ENCODE results near the gene LRP4.
"Not testable (repeated sequence)": the region's sequence is repeated elsewhere in the genome, so short reads cannot be mapped to it uniquely, and the experiment has no call there.

LRP4 gene

DNA sequence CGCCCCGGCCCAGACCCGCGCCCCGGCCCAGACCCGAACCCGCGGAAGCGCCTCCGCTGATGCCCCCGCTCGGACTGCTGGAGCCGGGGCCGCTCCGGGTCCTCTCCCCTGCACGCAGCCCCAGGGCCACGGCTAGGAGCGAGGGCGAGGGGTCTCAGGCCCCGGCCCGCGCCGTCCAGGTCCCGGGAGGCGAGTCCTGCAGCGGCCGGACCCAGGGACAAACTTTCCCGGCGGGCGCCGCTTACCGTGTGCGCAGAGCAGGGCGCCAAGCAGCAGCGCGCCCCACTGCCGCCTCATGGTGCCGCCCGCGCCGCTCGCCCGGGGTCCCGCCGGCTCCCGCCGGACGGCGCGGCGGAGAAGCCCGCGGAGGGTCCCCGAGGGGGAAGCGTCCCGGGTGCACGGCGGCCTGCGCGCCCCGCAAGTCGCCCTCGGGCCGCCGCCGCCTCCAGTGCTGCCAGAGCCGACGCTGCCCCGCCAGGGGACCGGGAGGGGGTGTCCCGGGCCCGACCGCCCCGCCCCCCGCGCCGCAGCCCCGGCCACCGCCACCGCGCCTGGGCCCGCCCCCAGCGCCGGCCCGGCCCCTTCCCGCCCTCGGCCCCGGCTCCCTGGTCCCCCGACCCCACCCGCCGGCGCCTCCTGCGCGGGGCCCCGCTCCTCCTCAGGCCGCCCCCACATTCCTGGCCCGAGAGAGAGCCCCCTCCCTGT is at the start of gene LRP4:
LRP4 (minus strand) TSS at position 468 of the 705 bp plus-strand sequence; CDS start at position 297, 171 bp downstream.
- no peak for DNase-seq

GRCh38 chr11:46967962-46968361 is 49.6 kb upstream of the LRP4 start:
- DNase-seq: no peak

- no peak for DNase-seq
Observed at GRCh38 chr11:46966773-46967172, 48.4 kb upstream of the LRP4 start.

DNA sequence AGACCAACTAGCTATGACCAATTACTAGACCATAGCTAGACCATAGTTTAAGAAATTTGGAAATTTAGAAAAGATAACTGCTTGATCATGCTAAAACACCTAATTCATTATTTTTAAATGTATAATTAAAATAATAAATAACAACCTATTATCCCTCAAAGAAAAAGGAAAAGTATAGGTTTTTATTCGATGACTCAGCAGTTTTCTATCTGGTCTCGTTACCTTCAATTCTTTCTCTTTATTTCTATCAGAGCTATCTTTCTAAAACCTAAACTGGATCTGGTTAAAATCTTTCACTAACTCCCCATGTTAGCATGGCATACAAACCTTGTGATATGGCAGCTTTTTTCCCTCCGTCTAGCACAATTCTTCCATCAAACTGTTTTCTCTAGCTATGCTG is 45.5 kb upstream of the LRP4 start:
- no peak for DNase-seq

- DNase-seq: not testable (repeated sequence)
Observed at GRCh38 chr11:46961886-46962285, 43.5 kb upstream of the LRP4 start.

DNA sequence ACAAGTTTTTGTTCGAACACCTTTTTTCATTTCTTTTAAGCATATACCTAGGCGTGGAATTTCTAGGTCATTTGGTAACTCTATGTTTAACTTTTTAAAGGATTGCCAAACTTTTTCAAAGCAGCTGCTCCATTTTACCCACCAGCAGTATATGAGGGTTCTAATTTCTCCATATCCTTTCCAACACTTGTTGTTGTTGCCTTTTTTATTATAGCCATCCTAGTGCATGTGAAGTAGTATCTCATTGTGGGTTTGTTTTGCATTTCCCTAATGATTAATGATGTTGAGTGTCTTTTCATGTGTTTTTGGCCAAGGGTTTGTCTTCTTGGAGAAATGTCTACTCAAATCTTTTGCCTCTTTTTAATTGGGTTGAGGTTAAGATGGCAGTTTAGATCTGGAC is 42.7 kb upstream of the LRP4 start:
- DNase-seq: no peak

GRCh38 chr11:46958777-46959176 is 40.4 kb upstream of the LRP4 start:
- DNase-seq: no peak

DNA sequence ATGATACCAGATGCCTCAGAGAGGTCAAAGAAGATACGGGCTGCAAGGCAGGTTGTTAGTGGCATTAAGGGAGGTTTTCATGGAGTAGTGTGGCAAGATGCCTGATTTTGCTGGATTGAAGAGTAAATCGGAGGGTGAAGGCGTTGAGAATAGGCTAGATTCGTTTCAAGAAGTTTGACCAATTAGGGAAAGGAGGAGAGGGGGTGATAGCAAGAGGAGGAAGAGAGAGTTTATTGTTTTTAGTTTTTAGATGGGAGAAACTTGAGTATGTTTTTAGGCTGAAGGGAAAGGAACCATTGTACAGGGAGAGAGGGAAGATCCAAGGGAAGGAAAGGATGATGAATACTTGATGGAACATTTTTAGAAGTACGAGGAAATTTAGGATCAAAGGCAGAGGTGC is 34.7 kb upstream of the LRP4 start:
- no peak for DNase-seq

GRCh38 chr11:46952553-46952952 is 34.2 kb upstream of the LRP4 start:
- DNase-seq: no peak

GRCh38 chr11:46951864-46952263 is 33.5 kb upstream of the LRP4 start:
- no peak for DNase-seq

DNA sequence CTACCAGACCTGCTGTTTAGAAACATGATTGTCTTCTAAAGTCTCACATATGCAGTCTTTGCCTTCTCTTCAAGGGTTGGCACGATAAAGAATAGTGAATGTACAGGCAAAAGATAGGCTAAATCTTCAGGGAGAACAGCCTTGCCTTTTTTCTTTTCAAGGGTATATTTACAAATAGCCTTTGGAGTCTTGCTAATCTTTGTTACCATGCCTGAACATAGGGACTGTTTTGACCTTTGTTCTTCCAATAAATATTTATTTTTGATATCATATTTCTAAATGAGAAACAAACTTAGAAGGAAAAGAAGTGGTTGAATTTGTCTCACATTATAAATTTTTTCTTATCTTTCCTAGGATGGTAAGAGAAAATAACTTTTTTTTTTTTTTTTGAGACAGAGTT is 30.9 kb upstream of the LRP4 start:
- DNase-seq: no peak

GRCh38 chr11:46948378-46949131 is 30.2 kb upstream of the LRP4 start:
- peak; percentile 9 for DNase-seq

GRCh38 chr11:46947399-46948077 is 29.2 kb upstream of the LRP4 start:
- DNase-seq: no peak

DNA sequence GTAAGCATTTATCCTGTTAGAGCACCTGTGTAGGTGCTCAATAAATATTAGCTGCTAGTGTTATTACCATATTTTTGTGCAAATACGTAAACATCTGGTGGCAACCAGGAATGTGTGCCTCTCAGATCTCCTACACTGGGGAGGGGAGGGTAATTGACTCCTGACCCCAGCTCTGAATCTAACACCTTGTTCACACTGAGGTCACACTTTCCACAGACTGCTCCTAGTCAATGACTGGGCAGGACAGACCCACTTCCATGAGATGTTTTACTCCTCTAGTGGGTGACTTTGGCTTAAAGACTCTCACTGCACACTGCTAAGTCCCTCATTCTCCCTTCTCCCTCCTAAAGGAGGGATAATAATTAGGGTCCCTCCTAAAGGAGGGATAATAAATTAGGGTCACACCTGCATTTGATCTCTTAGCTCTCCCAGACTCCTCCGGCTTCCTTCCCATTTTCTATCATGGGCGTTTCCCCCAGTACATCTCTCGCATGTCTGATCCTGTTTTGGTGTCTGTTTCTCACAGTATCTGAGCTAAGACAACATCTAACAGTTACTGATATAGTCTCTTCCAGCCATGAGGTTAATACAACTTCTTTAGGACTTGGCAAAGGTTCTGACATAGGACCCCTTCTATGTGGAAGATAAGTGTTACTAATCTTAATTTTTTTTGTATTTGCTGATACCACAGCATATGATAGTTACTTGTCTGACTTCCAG is 26.2 kb upstream of the LRP4 start:
- no peak for DNase-seq

DNA sequence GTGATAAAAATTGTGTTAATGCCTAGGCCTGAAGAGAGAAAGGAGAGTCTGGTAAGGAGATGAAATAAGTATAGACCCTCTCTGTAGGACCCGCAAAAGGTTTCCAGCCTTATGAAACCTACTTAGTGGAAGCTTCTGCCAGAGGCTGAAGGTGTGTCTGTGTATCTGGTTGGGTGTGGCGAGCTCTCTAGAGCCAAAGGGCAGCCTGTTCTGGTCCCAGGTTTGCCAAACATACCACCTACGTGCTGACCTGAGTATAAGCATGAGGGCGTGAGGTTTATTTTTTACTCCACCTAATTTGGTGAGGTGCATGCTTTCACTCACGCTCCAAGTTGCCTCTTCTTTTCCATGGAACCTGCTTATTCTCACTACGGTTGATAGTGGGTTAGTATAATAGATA is 23.8 kb upstream of the LRP4 start:
- DNase-seq: no peak

DNA sequence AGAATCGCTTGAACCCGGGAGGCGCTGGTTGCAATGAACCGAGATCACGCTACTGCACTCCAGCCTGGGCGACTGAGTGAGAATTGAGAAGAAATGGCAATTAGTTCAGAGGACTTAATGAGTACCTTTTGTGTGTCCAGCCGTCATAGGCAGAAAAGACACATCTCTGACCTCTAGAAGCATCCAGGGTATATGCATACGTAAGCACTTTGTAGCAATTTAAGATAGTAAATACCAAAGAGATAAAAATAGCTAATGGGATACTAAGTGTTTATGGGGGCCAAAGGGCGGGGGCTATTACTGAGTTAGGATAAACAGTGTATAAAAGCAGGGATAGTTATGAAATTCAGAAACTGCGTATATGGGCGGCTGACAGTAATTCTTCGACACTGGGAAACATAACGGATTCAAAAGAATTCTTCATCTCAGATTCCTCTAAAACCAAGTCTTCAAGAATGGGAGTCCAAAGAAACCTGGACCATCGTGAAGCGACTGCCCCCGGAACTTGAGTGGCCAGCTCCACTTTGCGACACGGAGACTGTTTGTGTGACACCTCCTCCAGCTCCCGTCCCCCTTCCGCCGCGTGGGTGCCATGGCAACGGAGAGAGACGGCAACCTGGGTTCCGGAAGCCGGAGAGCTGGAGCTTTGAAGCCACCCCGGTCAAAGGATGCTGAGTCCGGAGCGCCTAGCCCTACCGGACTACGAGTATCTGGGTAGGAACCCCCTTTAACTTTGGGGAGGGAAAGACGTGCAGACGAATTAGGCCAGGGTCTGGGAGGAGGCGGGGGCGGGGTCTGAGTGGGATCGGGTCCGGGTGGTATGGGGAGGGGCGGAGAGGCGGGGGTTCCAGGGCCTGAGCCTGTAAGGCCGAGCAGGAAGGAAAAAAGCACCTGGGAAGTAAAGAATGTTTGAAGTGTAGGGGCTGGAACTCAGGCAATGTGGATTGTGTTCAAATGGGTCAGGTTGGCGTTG is 18.1 kb upstream of the LRP4 start, which contains the start of gene CSTPP1:
CSTPP1 (plus strand) TSS at position 624 of the 973 bp plus-strand sequence; CDS start at position 669, 45 bp downstream.
- DNase-seq: peak; percentile 74

- DNase-seq: no peak
Observed at GRCh38 chr11:46930089-46930488, 11.7 kb upstream of the LRP4 start.

GRCh38 chr11:46928701-46929100 is 10.4 kb upstream of the LRP4 start:
- DNase-seq: not testable (repeated sequence)

GRCh38 chr11:46927928-46928327 is 9.6 kb upstream of the LRP4 start:
- DNase-seq: not testable (repeated sequence)

DNA sequence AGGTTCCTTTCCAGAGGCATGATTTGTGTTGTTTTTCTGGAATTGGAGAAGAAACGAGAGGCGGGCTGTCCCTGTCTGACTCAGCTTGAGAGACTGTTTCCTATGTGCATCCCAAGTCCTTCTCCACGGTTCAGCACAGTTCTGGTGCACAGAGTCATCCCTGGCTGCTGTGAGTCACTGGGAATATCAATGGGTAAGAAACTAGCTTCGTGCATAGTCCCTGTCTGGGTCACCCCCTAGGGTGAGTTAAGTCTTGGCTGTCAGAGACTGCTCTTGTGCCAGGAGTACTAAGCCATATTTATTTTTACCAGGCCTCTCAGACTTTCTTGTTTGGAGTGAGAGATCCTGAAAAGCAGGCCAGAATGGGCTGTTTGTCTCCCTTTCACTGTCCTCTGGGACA is 2.4 kb upstream of the LRP4 start:
- DNase-seq: peak; percentile 54

DNA sequence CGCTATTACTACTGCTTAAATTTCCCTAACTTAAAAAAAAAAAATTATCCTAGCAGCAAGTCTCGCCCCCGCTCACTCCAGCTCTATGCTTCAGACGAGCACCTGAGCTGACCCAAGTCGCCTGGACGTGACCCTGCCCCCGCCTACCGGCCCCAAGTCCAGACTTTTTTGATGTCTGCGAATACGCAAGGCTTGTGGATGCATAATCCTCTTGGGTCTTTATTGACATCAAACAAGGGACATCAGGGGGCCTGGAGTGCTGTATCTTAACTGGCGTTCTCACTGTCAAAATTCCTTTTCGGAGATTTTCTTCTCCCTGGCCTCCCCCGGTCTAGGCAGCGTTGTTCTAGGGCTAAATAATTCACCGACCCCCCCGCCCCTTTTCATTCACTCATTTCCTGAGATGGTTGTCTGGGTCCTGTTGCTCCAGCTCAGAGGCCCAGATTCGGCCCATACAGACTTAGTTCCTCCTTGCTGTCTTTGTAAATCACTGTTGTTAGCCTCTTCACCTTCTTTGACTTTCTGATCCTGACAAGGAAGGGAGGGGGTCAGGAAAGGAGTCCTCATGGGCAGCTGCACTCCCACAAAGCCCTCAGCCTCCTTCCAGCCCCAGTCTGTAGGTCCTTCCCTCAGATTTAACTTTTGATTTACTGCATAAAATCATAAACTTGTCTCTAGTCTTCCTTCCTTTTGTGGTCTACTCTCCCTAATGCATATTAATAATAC is 601 bp upstream of the LRP4 start:
- no peak for DNase-seq
